ENCODE results near the gene KIFC1.

Gene KIFC1

GRCh38 chr6:33411632-33412005, 20.0 kb downstream of the KIFC1 start:
- DNase-seq (ENCODE audit: low read depth), result no peak

- no peak for DNase-seq (ENCODE audit: low read depth)
These were observed 20.8 kb downstream of the KIFC1 start for GRCh38 chr6:33412140-33413009.

GRCh38 chr6:33413241-33414120, 21.9 kb downstream of the KIFC1 start:
- no peak for DNase-seq (ENCODE audit: low read depth)

DNA sequence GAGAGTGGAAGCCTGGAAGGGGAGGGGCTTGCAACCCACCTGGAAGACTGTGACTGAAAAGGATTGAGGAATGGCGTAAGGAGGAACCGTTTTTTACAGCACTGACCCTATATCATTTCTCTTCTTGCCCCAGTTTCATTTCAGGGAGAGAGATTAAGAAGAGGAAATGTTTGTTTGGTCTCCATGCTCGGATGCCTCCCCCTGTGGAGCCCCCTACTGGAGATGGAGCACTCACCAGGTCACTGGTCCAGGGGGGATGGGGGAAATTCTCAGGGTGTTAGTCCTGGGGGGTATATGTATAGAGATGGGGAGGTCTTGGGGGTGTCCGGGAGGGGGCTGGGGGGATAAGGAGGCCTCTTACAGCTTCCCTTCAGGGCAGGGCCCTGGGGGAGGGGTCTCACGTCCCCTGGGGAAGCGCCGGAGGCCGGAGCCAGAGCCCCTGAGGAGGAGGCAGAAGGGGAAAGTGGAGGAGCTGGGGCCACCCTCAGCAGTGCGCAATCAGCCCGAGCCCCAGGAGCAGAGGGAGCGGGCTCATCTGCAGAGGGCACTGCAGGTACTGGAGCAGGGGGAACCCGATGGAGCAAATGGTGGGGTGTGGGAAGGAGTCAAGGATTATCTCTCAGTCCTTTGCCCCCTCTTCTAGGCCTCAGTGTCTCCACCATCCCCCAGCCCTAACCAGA, 23.1 kb downstream of the KIFC1 start:
- no peak for DNase-seq (ENCODE audit: low read depth)

GRCh38 chr6:33415831-33416230, 24.2 kb downstream of the KIFC1 start:
- DNase-seq (ENCODE audit: low read depth), result no peak

DNA sequence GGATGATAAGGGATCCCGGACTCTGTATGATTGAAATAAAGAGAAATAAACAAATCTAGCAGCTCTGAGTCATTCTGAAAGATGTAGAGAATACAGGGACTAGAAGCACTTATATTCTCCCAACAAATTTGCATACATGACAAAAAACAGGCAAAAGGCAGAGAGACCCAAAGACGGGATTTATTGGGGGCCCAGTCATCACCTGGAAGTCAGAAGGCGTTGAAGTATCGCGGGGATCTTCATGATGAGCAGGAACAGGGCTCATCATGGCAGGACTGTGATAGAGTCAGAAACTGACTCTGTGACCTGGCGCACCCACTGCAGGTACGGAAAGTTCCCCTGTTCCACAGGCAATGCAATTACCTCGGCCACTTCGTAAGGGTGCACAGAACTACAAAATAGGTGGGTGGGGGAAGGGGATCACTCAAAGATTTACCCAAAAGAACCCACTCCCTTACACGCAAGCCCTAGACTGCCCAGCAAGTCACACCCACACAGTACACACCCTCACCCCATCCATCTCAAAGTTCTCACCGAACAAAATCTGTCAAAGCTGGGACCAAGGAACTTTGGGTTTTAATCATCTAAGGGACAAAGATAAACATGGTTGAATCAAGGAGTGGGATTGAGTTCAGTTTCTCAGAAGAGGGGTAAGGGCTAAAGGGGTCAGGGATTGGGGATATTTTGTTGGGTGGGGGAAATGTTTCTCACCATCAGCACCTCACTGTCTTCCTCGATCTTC, 24.9 kb downstream of the KIFC1 start:
- no peak for DNase-seq (ENCODE audit: low read depth)

DNA sequence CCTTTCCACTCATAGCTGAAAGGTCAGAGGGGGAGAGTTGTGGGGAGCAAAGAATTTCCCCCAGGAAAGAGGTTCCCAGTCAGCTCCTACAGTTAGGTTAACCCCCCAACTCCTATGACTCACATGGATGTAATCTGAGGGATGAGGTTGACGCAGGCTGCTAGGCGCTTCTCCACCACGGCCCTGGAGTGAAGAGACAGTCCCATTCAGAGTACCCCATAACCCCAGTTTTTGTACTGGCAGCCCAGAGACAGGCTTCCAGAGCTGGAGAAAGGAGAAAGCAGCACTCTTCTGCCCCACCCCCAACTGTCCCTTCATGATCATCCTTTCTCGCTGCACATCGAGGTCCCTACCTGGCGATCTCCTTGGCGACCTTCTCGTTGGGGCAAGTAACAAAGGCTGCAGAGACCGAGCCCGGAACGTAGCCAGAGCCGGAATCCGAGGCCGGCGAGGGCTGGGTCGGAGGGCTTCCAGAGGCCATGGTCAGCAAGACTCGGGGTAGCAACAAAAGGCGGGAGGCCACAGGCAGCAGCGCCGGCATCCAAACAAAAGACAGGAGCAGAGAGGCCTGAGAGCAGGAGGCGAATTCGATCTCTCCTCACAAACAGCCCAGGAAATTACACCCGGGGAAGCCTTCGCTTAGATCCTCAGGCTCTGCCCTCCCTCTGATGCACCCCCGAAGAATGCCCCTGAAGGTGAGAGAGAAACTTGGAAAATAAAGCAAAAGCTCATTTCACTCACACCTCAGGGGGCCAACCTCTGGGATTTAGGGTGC, 25.7 kb downstream of the KIFC1 start:
- peak; percentile 35 for DNase-seq (ENCODE audit: low read depth)

- DNase-seq (ENCODE audit: low read depth), result peak; percentile 100
These were observed 26.5 kb downstream of the KIFC1 start, which contains the start of gene CUTA for GRCh38 chr6:33417903-33418689. Gene CUTA (minus strand): TSS chr6:33418107. CDS start chr6:33418000, 107 bp downstream.

GRCh38 chr6:33418690-33419291, 27.2 kb downstream of the KIFC1 start:
- no peak for DNase-seq (ENCODE audit: low read depth)

- peak; percentile 49 for DNase-seq (ENCODE audit: low read depth)
These were observed 28.2 kb downstream of the KIFC1 start, which contains the start of gene SYNGAP1 for GRCh38 chr6:33419580-33420490. Gene SYNGAP1 (plus strand): TSS chr6:33420065. CDS start chr6:33420265, 200 bp downstream.

GRCh38 chr6:33420491-33421343, 29.1 kb downstream of the KIFC1 start:
- DNase-seq (ENCODE audit: low read depth), result no peak

GRCh38 chr6:33421344-33421643, 29.7 kb downstream of the KIFC1 start:
- DNase-seq (ENCODE audit: low read depth), result no peak

DNA sequence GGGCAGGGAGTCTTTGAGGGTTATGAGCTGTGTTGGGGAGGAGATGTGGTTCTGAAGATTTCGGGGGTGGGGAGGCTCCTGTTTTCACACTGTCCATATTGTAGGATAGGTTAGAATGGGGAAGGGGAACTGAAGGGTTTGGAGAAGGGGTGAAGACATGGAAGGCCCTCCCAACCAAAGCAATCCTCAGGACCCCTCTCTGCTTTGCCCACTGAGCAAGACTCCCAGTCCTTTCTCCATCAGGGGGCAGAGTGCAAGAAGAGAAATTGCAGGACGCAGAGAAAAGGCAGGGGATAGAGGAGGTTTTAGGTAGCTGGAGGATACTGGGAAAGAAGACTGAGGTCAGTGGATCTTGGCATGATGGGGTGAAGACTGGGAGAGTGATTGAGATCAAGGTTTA, 32.2 kb downstream of the KIFC1 start:
- DNase-seq (ENCODE audit: low read depth), result no peak

DNA sequence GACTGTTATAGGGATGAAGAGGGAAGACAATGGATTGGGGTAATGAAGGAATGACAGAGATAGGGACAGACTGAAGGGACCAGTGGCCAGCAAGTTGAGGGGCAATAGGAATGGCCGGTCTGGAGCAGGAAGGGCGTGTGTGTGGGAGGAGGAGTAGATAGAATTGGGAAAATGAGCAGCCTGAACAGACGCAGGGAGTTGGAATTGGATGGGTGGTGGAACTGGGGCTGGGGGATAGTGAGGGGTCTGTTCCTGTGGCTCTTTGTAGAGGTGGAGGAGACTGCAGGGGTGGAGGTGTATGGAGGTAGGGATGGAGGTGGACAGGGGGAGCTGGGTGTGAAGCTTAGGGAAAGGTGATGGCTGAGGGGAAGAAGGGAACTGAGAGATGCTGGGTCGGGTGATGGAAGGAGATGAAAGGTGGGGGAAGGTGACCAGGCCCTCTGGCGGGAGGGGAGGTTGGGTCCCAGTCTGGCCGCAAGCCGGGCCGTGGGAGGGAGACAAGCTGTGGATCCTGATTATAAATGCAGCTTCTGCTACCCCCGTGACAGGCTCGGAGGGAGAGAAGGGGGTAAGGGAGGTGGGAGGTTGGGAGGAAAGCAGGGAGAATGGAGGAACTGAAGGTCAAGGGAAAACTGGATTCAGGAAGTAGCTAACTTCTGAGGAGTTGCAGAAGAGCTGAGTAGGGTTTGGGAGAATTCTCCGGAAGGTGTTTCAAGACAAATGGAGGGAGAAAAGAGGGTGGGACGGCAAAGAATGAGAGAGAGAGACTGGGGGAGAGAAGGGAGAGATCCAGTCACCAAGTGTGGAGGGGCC, 33.4 kb downstream of the KIFC1 start:
- no peak for DNase-seq (ENCODE audit: low read depth)

DNA sequence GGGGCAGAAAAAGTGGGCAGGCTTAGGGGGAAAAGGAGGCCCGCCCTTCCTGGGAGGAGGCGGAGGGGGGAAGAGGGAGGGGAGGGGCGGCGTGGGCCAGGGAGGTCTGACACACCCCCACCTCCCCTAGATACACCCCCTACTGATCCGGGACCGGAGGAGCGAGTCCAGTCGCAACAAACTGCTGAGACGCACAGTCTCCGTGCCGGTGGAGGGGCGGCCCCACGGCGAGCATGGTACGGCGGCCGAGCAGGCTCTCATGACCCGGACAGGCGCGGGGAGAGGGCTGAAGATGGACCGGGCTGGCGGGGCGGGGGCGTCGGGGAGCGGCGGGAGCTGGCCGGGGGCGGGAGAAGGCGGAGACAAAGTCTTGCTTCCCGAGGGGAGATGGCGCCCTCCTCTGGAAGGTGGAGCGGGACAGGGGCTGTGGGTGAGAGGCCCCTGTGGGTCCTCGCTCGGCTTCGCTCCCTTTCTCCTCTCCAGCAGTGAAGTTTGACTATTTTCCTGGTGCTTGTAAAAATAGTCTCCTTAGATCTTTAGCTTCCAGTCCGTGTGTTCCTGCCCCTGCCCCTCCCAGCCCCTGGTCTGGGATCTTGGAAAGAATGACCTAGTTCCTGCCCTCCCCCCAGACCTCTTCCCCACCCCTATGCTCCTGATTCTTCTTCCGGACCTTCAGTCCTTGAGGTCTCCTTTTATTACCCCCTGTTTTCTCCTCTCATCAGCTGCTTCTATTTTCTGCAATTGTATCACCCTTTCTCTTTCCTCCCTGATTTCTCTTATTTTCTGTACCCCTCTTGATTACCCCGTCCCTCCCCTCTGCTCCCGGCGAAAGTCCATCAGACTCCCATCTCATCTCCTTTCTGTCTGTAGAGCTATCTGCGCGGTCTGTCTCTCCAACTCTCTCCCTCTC, 34.3 kb downstream of the KIFC1 start:
- DNase-seq (ENCODE audit: low read depth), result peak; percentile 79

Data from fibroblast of the conjunctiva (primary cell).